ENCODE measurements around the gene SLC2A4. TPM values are rescaled to one million over a fixed set of nuclear protein-coding genes. Genes with fewer than 3 reads are reported as not detected.

The SLC2A4 gene
- polyA plus RNA-seq, 3 donors: not detected

GRCh38 chr17:7312432-7313087 lies 31.0 kb downstream of the SLC2A4 start:
- Histone ChIP-seq H3K4me2 (replicated peaks; ENCODE audit: extremely low read depth, low read length, poor library complexity, severe bottlenecking) (no peak overlapping the region), H3K36me3 (replicated peaks in 1 of 2; ENCODE audit: control insufficient read depth in 1 of 2, insufficient read depth in 2 of 2, low read length in 2 of 2) (peaks cover 50 to 53% of the 10 kb centered on the region in 2 donors), H2AFZ (ENCODE audit: insufficient read depth, low read depth, low read length, poor library complexity, severe bottlenecking) (no peak overlapping the region), H3K79me2 (ENCODE audit: insufficient read depth, low read length) (peaks cover 73% of the 10 kb centered on the region), H4K20me1 (ENCODE audit: insufficient read depth, low read length) (peaks cover 63% of the 10 kb centered on the region), H3K9me3 (replicated peaks in 1 of 2; ENCODE audit: control insufficient read depth in 1 of 2, insufficient read depth in 1 of 2, low read length in 2 of 2) (no peaks in the 10 kb centered on the region), H3K27me3 (ENCODE audit: control insufficient read depth in 2 of 2, insufficient read depth in 2 of 2, low read length in 2 of 2) (no peaks in the 10 kb centered on the region), H3K9ac (ENCODE audit: insufficient read depth, low read length, poor library complexity, severe bottlenecking) (no peak overlapping the region), H3K4me1 (ENCODE audit: control insufficient read depth in 1 of 2, insufficient read depth in 2 of 2, low read length in 2 of 2) (peaks cover 39 to 52% of the 10 kb centered on the region in 2 donors), H3K27ac (ENCODE audit: low read depth in 1 of 2, low read length in 2 of 2) (no peak overlapping the region), H3K4me3 (replicated peaks in 1 of 3; ENCODE audit: low read depth in 2 of 3, low read length in 3 of 3) (no peak overlapping the region)
- H3K36me3 Mint-ChIP-seq: peaks cover 50 to 62% of the 10 kb centered on the region in 2 donors
- no peak overlapping the region for H3K4me3 Mint-ChIP-seq
- H3K27ac Mint-ChIP-seq: peak overlapping the region; percentile 24 to 48 (median 33)
- intact Hi-C loops (cut with micrococcal nuclease): no loop called here
- no peak for DNase-seq
- peaks cover 50% of the 10 kb centered on the region for H3K4me1 Mint-ChIP-seq
- no peaks in the 10 kb centered on the region for H3K9me3 Mint-ChIP-seq
- H3K27me3 Mint-ChIP-seq (ENCODE audit: low read depth in 3 of 3): peaks cover 0 to 2% (median 0%) of the 10 kb centered on the region in 3 donors
- TF ChIP-seq CTCF (IDR thresholded peaks at IDR 0.05): no peak
- WGBS (ENCODE audit: insufficient coverage): 100% methylated on average over 1 of the region's 7 CpGs

DNA sequence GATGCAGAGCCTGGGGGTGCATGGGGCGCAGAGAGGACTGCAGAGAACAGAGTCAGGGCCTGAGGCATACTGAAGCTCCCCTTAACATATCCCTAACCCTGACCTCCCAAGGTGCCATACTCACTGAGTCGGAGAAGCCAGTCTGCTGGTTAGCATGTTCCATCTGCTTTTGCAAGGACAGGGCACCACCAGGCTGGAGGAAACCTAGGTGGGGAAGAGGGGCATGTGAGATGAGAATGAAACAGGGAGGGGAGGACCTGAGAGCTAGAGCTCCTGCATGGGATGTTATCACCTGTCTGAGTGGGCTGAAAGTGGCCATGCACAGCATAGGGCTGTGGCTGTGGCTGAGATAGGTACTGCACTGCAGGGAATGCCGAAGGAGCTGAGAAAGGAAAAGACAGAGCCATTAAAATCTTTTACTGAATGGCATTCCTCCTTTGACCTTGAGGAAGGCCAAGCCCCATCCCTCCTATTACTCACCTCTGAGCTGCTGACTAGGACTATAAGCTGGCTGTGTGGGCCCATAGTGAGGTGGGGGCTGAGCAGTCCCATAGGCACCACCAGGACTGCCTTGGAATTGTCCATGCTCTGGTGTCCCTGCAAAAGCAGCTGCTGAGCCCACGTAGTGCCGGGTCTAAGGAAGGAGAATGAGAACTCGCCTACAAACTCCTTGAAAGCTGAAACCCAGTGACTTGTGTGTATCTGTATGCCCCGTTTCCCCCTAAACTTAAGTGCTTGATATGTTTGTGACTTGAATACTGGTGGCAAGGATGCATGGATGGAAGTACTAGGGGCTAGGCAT lies 31.8 kb downstream of the SLC2A4 start:
- no peaks in the 10 kb centered on the region for H3K9me3 ChIP-seq (replicated peaks in 1 of 2; ENCODE audit: control insufficient read depth in 1 of 2, insufficient read depth in 1 of 2, low read length in 2 of 2)
- H3K79me2 ChIP-seq (ENCODE audit: insufficient read depth, low read length): peaks cover 66% of the 10 kb centered on the region
- H3K27me3 ChIP-seq (ENCODE audit: control insufficient read depth in 2 of 2, insufficient read depth in 2 of 2, low read length in 2 of 2): no peaks in the 10 kb centered on the region
- peak overlapping the region in 1 of 2 donors; percentile 93 for H3K27ac ChIP-seq (ENCODE audit: low read depth in 1 of 2, low read length in 2 of 2)
- intact Hi-C loops (cut with micrococcal nuclease): no loop called here
- Mint-ChIP-seq H3K27me3 (ENCODE audit: low read depth in 3 of 3) (peaks cover 0 to 2% (median 0%) of the 10 kb centered on the region in 3 donors), H3K4me1 (peaks cover 50% of the 10 kb centered on the region), H3K36me3 (peaks cover 55 to 69% of the 10 kb centered on the region in 2 donors), H3K4me3 (no peak overlapping the region), H3K27ac (peak overlapping the region in 6 of 7 donors; percentile 10 to 91 (median 60)), H3K9me3 (no peaks in the 10 kb centered on the region)
- H3K4me3 ChIP-seq (replicated peaks in 1 of 3; ENCODE audit: low read depth in 2 of 3, low read length in 3 of 3): peak overlapping the region in 1 of 3 experiments; percentile 91
- 89% methylated on average over 3 of the region's 7 CpGs for WGBS (ENCODE audit: insufficient coverage)
- peaks cover 58% of the 10 kb centered on the region for H4K20me1 ChIP-seq (ENCODE audit: insufficient read depth, low read length)
- peak in 1 of 3 donors; percentile 8 for DNase-seq
- peaks cover 58 to 60% of the 10 kb centered on the region in 2 donors for H3K36me3 ChIP-seq (replicated peaks in 1 of 2; ENCODE audit: control insufficient read depth in 1 of 2, insufficient read depth in 2 of 2, low read length in 2 of 2)
- H3K9ac ChIP-seq (ENCODE audit: insufficient read depth, low read length, poor library complexity, severe bottlenecking): no peak overlapping the region
- no peak for TF ChIP-seq CTCF (IDR thresholded peaks at IDR 0.05)
- peaks cover 39 to 49% of the 10 kb centered on the region in 2 donors for H3K4me1 ChIP-seq (ENCODE audit: control insufficient read depth in 1 of 2, insufficient read depth in 2 of 2, low read length in 2 of 2)
- H3K4me2 ChIP-seq (replicated peaks; ENCODE audit: extremely low read depth, low read length, poor library complexity, severe bottlenecking): no peak overlapping the region
- H2AFZ ChIP-seq (ENCODE audit: insufficient read depth, low read depth, low read length, poor library complexity, severe bottlenecking): no peak overlapping the region
